WI38 (cell line): ENCODE measurements around the gene IKZF2.

Experiments
- H3K4me3 ChIP-seq: 2 replicates; pipeline ENCODE4 v1.5.1; 2011; ENCODE audit warnings: low read depth, mild to moderate bottlenecking, control low read depth, low read length
- CTCF ChIP-seq: IDR thresholded peaks from 2 replicates; pipeline ENCODE4 v1.5.1; 2012; ENCODE audit warnings: low read depth, mild to moderate bottlenecking, control low read depth, low read length

The IKZF2 gene

GRCh38 chr2:213152888-213153287 is 1.5 kb upstream of the IKZF2 start:
- TF ChIP-seq CTCF, result no peak
- peak overlapping the region; percentile 76 for H3K4me3 ChIP-seq

GRCh38 chr2:213152065-213152794 is 818 bp upstream of the IKZF2 start:
- H3K4me3 ChIP-seq, result peak overlapping the region; percentile 76
- TF ChIP-seq CTCF, result peak; percentile 28

- no peak for TF ChIP-seq CTCF
- H3K4me3 ChIP-seq, result peak overlapping the region; percentile 85
Measured at GRCh38 chr2:213150315-213151097, 906 bp downstream of the IKZF2 start.

GRCh38 chr2:213149949-213150314 is 1.5 kb downstream of the IKZF2 start:
- peak overlapping the region; percentile 85 for H3K4me3 ChIP-seq
- no peak for TF ChIP-seq CTCF

- no peak for TF ChIP-seq CTCF
- H3K4me3 ChIP-seq, result peak overlapping the region; percentile 85
Measured at GRCh38 chr2:213149294-213149875, 2.0 kb downstream of the IKZF2 start.

GRCh38 chr2:213148572-213149261 is 2.7 kb downstream of the IKZF2 start:
- TF ChIP-seq CTCF, result no peak
- H3K4me3 ChIP-seq, result peak overlapping the region; percentile 85
